KMS-11 (cell line): Measurements from ENCODE around the gene POR.
"Not testable (repeated sequence)": the region's sequence is repeated elsewhere in the genome, so short reads cannot be mapped to it uniquely, and the experiment has no call there.

Experiments
- H2AFZ ChIP-seq: fragments of 200-600 bp; sonication (generic); 2 replicates; pipeline ENCODE4 v1.6.1; 2016; ENCODE audit warnings: antibody characterized with exemption, mixed run types, low read depth
- H3K27ac ChIP-seq: fragments of 200-600 bp; sonication (generic); 2 replicates; pipeline ENCODE4 v1.6.1; 2016; ENCODE audit warnings: mild to moderate bottlenecking, mixed run types
- H3K27me3 ChIP-seq: fragments of 200-600 bp; sonication (generic); 2 replicates; pipeline ENCODE4 v1.6.1; 2017; ENCODE audit warnings: mild to moderate bottlenecking, low read depth, mixed run types, moderate library complexity; ENCODE audit not compliant: insufficient read depth
- H3K36me3 ChIP-seq: fragments of 200-600 bp; sonication (generic); 2 replicates; pipeline ENCODE4 v1.6.1; 2017; ENCODE audit warnings: mild to moderate bottlenecking, mixed run types; ENCODE audit not compliant: insufficient read depth
- H3K4me1 ChIP-seq: fragments of 200-600 bp; sonication (generic); 2 replicates; pipeline ENCODE4 v1.6.1; 2016; ENCODE audit warnings: mild to moderate bottlenecking, low read depth, mixed run types; ENCODE audit not compliant: poor library complexity, severe bottlenecking
- H3K4me2 ChIP-seq: fragments of 200-600 bp; sonication (generic); 2 replicates; pipeline ENCODE4 v1.7.0; 2016; ENCODE audit warnings: mild to moderate bottlenecking, mixed run types
- H3K4me3 ChIP-seq: fragments of 200-600 bp; sonication (generic); IDR thresholded peaks from 2 replicates; pipeline ENCODE4 v1.6.1; 2017; ENCODE audit warnings: low read depth, low read length, mixed read lengths; ENCODE audit not compliant: insufficient read depth
- H3K79me2 ChIP-seq: fragments of 200-600 bp; sonication (generic); 2 replicates; pipeline ENCODE4 v1.6.1; 2016; ENCODE audit warnings: low read depth, mixed run types; ENCODE audit not compliant: insufficient read depth
- H3K9ac ChIP-seq: fragments of 200-600 bp; sonication (generic); 2 replicates; pipeline ENCODE4 v1.6.1; 2016; ENCODE audit warnings: mild to moderate bottlenecking, mixed run types
- H4K20me1 ChIP-seq: fragments of 200-600 bp; sonication (generic); 2 replicates; pipeline ENCODE4 v1.6.1; 2016; ENCODE audit warnings: mild to moderate bottlenecking, mixed run types; ENCODE audit not compliant: insufficient read depth
- TF ChIP-seq, protein P1 (sequence below): fragments of 200-600 bp; sonication (generic); conservative IDR thresholded peaks from 2 replicates; pipeline ENCODE4 v1.6.1; 2017; ENCODE audit warnings: low read depth, mild to moderate bottlenecking, antibody characterized with exemption, low read length, moderate library complexity, mixed read lengths

The POR gene

DNA sequence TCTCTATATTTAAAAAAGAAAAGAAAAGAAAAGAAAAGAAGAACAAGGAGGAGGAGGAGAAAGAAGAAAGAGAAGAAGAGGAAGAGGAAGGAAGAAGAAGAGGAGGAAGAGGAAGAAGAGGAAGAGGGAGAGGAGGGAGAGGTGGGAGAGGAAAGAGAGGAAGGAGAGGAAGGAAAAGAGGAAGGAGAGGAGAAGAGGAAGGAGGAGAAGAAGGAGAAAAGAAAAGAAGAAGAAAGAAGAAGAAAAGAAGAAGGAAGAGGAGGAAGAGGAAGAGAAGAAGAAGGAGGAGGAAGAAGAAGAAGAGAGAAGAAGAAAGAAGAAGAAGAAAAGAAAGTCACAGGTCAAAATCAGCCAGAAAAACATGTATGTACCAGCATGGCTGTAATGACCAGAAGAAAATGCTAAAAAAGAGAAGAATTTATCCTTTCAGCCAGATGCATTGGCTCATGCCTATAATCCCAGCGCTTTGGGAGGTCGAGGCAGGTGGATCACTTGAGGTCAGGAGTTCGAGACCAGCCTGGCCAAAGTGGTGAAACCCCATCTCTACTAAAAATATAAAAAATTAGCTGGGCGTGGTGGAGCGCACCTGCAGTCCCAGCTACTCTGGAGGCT is 5.3 kb upstream of the POR start:
- H3K4me2 ChIP-seq = no peak overlapping the region
- H3K4me1 ChIP-seq = peaks cover 28% of the 10 kb centered on the region
- no peaks in the 10 kb centered on the region for H3K27me3 ChIP-seq
- no peaks in the 10 kb centered on the region for H3K79me2 ChIP-seq
- TF ChIP-seq, protein P1, sequence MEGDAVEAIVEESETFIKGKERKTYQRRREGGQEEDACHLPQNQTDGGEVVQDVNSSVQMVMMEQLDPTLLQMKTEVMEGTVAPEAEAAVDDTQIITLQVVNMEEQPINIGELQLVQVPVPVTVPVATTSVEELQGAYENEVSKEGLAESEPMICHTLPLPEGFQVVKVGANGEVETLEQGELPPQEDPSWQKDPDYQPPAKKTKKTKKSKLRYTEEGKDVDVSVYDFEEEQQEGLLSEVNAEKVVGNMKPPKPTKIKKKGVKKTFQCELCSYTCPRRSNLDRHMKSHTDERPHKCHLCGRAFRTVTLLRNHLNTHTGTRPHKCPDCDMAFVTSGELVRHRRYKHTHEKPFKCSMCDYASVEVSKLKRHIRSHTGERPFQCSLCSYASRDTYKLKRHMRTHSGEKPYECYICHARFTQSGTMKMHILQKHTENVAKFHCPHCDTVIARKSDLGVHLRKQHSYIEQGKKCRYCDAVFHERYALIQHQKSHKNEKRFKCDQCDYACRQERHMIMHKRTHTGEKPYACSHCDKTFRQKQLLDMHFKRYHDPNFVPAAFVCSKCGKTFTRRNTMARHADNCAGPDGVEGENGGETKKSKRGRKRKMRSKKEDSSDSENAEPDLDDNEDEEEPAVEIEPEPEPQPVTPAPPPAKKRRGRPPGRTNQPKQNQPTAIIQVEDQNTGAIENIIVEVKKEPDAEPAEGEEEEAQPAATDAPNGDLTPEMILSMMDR = no peak
- no peak overlapping the region for H3K4me3 ChIP-seq
- no peak overlapping the region for H2AFZ ChIP-seq
- H3K27ac ChIP-seq = no peak overlapping the region
- H3K9ac ChIP-seq = no peak overlapping the region
- H3K36me3 ChIP-seq = no peaks in the 10 kb centered on the region
- no peaks in the 10 kb centered on the region for H4K20me1 ChIP-seq

DNA sequence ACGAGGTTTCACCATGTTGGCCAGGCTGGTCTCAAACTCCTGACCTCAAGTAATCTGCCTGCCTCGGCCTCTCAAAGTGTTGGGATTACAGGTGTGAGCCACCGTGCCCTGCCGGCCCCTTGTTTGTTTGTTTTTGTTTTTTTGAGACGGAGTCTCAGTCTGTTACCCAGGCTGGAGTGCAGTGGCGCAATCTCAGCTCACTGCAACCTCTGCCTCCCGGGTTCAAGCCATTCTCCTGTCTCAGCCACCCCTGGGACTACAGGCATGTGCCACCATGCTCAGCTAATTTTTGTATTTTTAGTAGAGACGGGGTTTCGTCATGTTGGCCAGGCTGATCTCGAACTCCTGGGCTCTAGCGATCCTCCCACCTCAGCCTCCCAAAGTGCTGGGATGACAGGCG is 3.8 kb upstream of the POR start:
- H3K4me1 ChIP-seq = peaks cover 17% of the 10 kb centered on the region
- H3K9ac ChIP-seq, H4K20me1 ChIP-seq, H2AFZ ChIP-seq, H3K79me2 ChIP-seq, H3K4me2 ChIP-seq, H3K27me3 ChIP-seq, H3K36me3 ChIP-seq, H3K27ac ChIP-seq, H3K4me3 ChIP-seq: not testable (repeated sequence)

DNA sequence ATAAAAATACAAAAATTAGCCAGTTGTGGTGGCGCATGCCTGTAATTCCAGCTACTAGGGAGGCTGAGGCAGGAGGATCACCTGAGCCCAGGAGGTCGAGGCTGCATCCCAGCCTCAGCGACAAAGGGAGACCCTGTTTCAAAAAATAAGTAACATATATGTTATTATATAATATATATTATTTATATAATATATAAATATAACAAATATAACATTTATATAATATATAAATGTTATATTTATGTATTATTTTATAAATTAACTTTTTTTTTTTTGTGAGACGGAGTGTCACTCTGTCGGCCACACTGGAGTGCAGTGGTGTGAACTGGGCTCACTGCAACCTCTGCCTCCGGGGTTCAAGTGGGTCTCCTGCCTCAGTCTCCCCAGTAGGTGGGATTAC is 1.5 kb upstream of the POR start:
- Histone ChIP-seq H3K4me3 (no peak overlapping the region), H3K4me1 (peaks cover 16% of the 10 kb centered on the region), H3K4me2 (no peak overlapping the region), H3K36me3 (no peaks in the 10 kb centered on the region), H2AFZ (no peak overlapping the region), H3K9ac (no peak overlapping the region), H3K79me2 (peaks cover 10% of the 10 kb centered on the region; the same call in 1 of the 2 replicates), H3K27me3 (no peaks in the 10 kb centered on the region), H3K27ac (no peak overlapping the region), H4K20me1 (no peaks in the 10 kb centered on the region; the same call in 1 of the 2 replicates)
- TF ChIP-seq, protein P1 = no peak

DNA sequence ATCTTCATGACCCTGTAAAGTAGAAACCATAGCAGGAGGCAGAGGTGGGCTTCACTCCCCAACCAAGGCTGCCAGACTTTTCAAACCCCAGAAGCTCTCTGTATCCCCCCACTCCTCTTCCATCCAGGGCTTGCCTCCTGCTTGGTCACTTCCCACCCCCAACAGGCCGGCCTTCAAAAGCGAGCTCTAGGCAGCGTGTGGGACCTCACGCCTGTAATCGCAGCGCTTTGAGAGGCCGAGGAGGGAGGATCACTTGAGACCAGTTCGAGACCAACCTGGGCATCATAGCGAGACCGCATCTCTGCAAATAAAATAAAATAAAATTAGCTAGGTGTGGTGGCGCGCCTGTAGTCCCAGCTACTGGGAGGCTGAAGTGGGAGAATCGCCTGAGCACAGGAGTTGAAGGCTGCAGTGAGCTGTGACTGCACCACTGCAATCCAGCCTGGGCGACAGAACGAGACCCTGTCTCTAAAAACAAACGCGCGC is 743 bp upstream of the POR start:
- no peaks in the 10 kb centered on the region for H3K27me3 ChIP-seq
- H3K4me2 ChIP-seq = peak overlapping the region; percentile 74
- peaks cover 14% of the 10 kb centered on the region; the same call in 1 of the 2 replicates for H3K79me2 ChIP-seq
- peak overlapping the region; percentile 77 for H2AFZ ChIP-seq
- no peaks in the 10 kb centered on the region; the same call in 1 of the 2 replicates for H4K20me1 ChIP-seq
- H3K4me3 ChIP-seq = no peak overlapping the region
- H3K4me1 ChIP-seq = peaks cover 16% of the 10 kb centered on the region
- no peaks in the 10 kb centered on the region for H3K36me3 ChIP-seq
- peak overlapping the region; percentile 65 for H3K9ac ChIP-seq
- TF ChIP-seq, protein P1 = no peak
- peak overlapping the region; percentile 45 for H3K27ac ChIP-seq

DNA sequence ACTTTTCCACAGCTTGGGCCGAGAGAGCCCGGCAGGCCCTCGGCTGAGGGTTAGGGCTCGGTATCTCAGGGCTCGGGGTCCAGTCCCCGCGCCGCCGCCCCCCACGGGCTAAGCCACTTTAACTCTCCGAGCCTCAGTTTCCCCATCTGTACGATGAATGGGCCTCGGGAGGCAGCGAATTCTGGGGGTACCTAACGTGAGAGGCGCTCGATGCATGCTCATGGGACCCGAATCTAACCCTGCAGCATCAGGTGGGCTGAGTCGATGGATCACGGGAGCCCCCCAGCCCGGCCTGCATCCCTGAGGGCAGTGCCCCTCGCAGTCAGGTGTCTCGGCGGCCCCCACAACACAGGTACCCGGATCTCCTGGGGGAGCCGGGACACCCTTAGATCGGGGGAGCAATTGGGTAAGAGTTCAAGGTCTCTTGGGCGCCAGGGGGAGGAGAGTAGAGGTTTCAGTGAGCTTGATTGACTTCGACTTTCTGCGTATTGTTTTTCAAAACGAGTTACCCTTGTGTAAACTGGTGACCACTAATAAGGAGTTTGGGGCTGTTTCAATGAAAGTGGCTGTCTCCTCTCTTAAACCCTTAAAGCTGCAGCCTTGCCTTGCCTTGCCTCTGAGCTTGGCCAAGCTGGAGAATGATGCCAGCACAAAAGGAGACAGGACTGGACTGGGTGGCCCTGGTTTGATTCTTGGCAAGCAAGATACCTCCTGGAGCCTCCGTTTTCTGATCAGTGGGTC is 631 bp downstream of the POR start:
- peaks cover 16% of the 10 kb centered on the region for H3K4me1 ChIP-seq
- H3K79me2 ChIP-seq = peaks cover 16% of the 10 kb centered on the region; the same call in 1 of the 2 replicates
- H3K36me3 ChIP-seq = no peaks in the 10 kb centered on the region
- H3K27ac ChIP-seq = 0 out of 2 replicates have a peak overlapping the region, but pooled peaks have one; percentile 16
- peak overlapping the region; percentile 69 for H3K4me2 ChIP-seq
- H3K27me3 ChIP-seq = no peaks in the 10 kb centered on the region
- H3K4me3 ChIP-seq = no peak overlapping the region
- H3K9ac ChIP-seq = peak overlapping the region; percentile 57
- TF ChIP-seq, protein P1 = no peak
- H2AFZ ChIP-seq = peak overlapping the region; percentile 48
- no peaks in the 10 kb centered on the region; the same call in 1 of the 2 replicates for H4K20me1 ChIP-seq
